Measurements from ENCODE around the gene YIPF6. TPM values are rescaled to one million over a fixed set of nuclear protein-coding genes. Genes with fewer than 3 reads are reported as not detected.

The YIPF6 gene
- total and polyA plus RNA-seq, 9 of the 15 experiments (the other 6 are each of a cell fraction or from before 2014, with no cell fraction given), result 7.7 to 44.2 (median 22.4) TPM

DNA sequence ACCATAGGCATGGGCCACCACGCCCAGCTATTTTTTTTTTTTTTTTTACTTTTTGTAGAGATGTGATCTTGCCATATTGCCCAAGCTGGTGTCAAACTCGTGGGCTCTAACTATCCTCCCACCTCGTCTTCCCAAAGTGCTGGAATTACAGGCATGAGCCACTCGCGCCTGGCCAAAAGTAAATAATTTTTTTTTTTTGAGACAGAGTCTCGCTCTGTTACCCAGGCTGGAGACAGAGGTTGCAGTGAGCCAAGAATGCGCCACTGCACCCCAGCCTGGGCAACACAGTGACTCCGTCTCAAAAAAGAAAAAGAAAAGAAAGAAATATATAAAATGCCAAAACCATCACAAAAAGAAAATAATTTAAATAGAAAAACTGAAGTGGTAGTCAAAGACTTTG is 47.1 kb upstream of the YIPF6 start:
- Histone ChIP-seq H3K9me3 (replicated peaks; ENCODE audit: control insufficient read depth, insufficient read depth, low read depth, low read length) (no peaks in the 10 kb centered on the region), H3K4me2 (ENCODE audit: insufficient read depth, low read length) (no peak overlapping the region), H3K9ac (ENCODE audit: insufficient read depth in 1 of 2, low read depth in 2 of 2, low read length in 2 of 2) (no peak overlapping the region), H3K9me1 (ENCODE audit: control insufficient read depth, insufficient read depth, low read length) (no peaks in the 10 kb centered on the region), H2AFZ (ENCODE audit: low read depth, low read length) (no peak overlapping the region), H3K4me3 (no peak overlapping the region), H4K20me1 (replicated peaks; ENCODE audit: control insufficient read depth, insufficient read depth, low read length) (no peaks in the 10 kb centered on the region), H3K4me1 (replicated peaks in 1 of 2; ENCODE audit: control insufficient read depth in 2 of 2, insufficient read depth in 2 of 2, low read length in 2 of 2) (no peaks in the 10 kb centered on the region), H3K27me3 (ENCODE audit: control insufficient read depth in 2 of 2, insufficient read depth in 2 of 2, low read length in 2 of 2) (no peaks in the 10 kb centered on the region), H3K79me2 (ENCODE audit: control insufficient read depth, insufficient read depth, low read length) (no peaks in the 10 kb centered on the region), H3K27ac (ENCODE audit: extremely low read depth, low read depth, low read length) (no peak overlapping the region), H3K36me3 (ENCODE audit: control insufficient read depth, insufficient read depth, low read length) (no peaks in the 10 kb centered on the region)
- TF ChIP-seq ZNF518B (CRISPR knock-in tag; IDR thresholded peaks at IDR 0.05) (no peak), ZBED1 (IDR thresholded peaks at IDR 0.05) (no peak)
- BruUV-seq (replicated peaks), result no TSS peak
- DNase-seq (ENCODE audit: extremely low read depth in 1 of 4, low spot score in 3 of 4), result no peak
- FAIRE-seq, result no peak
- WGBS (ENCODE audit: insufficient coverage, low coverage, missing lambda C conversion rate), result 36% methylated on average over 6 of the region's 8 CpGs
- no peak for ATAC-seq
- intact Hi-C loops (cut with micrococcal nuclease) (no loop called here), in situ Hi-C loops (cut with MboI) (no loop called here)
- CTCF ChIA-PET (ENCODE audit: low intra/inter-chr PET ratio), result no interaction called here
- POLR2A ChIA-PET, result no interaction called here

Data from K562 (cell line).